BJ (cell line): ENCODE data around the gene CAST. TPM values are rescaled to one million over a fixed set of nuclear protein-coding genes. Genes with fewer than 3 reads are reported as not detected.

Source experiments
- CTCF ChIA-PET: fragments of 350-600 bp; formaldehyde crosslinking; extraction: SDS; loops from one replicate; lab custom pipeline; 2021; ENCODE audit warnings: antibody characterized with exemption, inconsistent platforms; lab: Yijun Ruan, JAX
- POLR2A ChIA-PET: fragments of 300-600 bp; sonication (Branson Sonifier 250); formaldehyde crosslinking; extraction: SDS; loops from one replicate; lab custom pipeline; 2021; ENCODE audit warnings: antibody characterized with exemption; lab: Charles Lee
- DNase-seq: peaks from one replicate; pipeline ENCODE4 v3.0.0-alpha.2; 2011; ENCODE audit warnings: low read depth
- H3K27me3 ChIP-seq: 2 replicates; pipeline ENCODE4 v1.6.0; 2011; ENCODE audit warnings: low read length; ENCODE audit not compliant: control insufficient read depth, insufficient read depth
- H3K36me3 ChIP-seq: 2 replicates; pipeline ENCODE4 v1.5.1; 2011; ENCODE audit warnings: low read length; ENCODE audit not compliant: control insufficient read depth, insufficient read depth
- H3K4me3 ChIP-seq: 2 replicates; pipeline ENCODE4 v1.5.1; 2011; ENCODE audit warnings: low read depth, mild to moderate bottlenecking, control low read depth, low read length
- polyA plus RNA-seq: library from polyadenylated mRNA; depleted of rRNA; stranded (reverse); fragments of >200 nt; gene quantifications from 2 replicates; pipeline ENCODE4 v1.2.3, GENCODE V29; 2011
- TF ChIP-seq, protein P1 (sequence below): IDR thresholded peaks from 2 replicates; pipeline ENCODE4 v1.5.1; 2011; ENCODE audit warnings: low read depth, mild to moderate bottlenecking, control low read depth, inconsistent platforms, low read length, moderate library complexity; ENCODE audit not compliant: insufficient read depth

Gene CAST
- polyA plus RNA-seq, 1 experiment = 112 TPM

DNA sequence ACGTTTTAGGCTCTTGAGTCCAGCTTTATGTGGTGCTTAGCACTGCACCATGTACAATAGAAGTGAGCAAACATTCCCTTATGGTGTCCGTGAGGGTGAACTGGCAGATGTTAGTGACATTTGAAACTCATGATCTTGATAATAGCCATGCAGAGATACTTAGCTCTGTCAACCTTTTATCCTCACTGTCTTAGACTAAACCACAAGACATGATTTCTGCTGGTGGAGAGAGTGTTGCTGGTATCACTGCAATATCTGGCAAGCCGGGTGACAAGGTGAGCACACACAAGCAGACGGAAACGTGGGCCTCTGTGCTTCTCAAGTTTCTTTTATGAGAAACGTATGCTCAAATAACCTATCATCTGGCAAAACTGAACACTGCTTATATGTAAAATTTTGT lies 68.4 kb downstream of the CAST start:
- peaks cover 6% of the 10 kb centered on the region for H3K36me3 ChIP-seq
- ChIA-PET POLR2A (no interaction called here), CTCF (interaction anchor here (0.6 to 2.5 kb wide), 4 partner anchors 9 to 225 kb away, joined by 3 to 12 read pairs (median 4); no protein-coding TSS in a partner anchor)

DNA sequence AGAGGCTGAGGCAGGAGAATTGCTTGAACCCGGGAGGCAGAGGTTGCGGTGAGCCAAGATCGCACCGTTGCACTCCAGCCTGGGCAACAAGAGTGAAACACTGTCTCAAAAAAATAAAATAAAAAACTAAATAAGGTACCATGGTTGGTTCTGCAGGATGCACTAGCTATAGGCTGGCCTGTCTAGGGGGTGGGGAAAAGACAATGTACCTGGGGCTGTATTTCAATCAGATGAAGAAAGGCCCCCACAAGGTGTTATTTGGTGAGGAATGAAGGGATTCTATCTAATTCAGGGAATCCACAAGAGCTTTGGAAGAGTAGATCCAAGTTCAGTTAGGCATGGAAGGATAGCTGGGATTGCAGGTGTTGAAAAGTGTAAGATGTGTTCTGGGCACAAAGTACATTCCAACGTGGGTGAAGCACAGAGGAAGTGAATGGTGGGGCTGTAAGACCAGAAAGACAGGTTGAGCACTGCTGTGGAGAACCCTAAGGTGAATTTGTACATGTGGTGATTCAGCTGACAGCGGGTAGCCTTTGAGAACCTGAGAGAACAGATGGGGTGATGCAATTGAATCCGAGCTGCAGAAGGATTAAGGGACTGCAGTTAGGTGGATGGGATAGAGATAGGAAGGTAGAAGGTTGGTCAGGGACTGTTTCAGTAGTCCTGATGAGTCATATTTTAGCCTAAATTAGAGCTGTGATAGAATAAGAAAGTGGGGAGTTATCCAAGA lies 71.8 kb downstream of the CAST start:
- Histone ChIP-seq H3K36me3 (peaks cover 6% of the 10 kb centered on the region), H3K27me3 (no peaks in the 10 kb centered on the region), H3K4me3 (no peak overlapping the region)
- DNase-seq = no peak
- TF ChIP-seq, protein P1, sequence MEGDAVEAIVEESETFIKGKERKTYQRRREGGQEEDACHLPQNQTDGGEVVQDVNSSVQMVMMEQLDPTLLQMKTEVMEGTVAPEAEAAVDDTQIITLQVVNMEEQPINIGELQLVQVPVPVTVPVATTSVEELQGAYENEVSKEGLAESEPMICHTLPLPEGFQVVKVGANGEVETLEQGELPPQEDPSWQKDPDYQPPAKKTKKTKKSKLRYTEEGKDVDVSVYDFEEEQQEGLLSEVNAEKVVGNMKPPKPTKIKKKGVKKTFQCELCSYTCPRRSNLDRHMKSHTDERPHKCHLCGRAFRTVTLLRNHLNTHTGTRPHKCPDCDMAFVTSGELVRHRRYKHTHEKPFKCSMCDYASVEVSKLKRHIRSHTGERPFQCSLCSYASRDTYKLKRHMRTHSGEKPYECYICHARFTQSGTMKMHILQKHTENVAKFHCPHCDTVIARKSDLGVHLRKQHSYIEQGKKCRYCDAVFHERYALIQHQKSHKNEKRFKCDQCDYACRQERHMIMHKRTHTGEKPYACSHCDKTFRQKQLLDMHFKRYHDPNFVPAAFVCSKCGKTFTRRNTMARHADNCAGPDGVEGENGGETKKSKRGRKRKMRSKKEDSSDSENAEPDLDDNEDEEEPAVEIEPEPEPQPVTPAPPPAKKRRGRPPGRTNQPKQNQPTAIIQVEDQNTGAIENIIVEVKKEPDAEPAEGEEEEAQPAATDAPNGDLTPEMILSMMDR = no peak
- ChIA-PET POLR2A (no interaction called here), CTCF (interaction anchor here (0.6 to 1.6 kb wide), 8 partner anchors 10 to 887 kb away, joined by 3 to 8 read pairs (median 4); no protein-coding TSS in a partner anchor)

More for the DNA sequence above, 68.4 kb downstream of the CAST start:
- no peak overlapping the region for H3K4me3 ChIP-seq
- DNase-seq = no peak
- no peaks in the 10 kb centered on the region for H3K27me3 ChIP-seq
- TF ChIP-seq, protein P1 = no peak

DNA sequence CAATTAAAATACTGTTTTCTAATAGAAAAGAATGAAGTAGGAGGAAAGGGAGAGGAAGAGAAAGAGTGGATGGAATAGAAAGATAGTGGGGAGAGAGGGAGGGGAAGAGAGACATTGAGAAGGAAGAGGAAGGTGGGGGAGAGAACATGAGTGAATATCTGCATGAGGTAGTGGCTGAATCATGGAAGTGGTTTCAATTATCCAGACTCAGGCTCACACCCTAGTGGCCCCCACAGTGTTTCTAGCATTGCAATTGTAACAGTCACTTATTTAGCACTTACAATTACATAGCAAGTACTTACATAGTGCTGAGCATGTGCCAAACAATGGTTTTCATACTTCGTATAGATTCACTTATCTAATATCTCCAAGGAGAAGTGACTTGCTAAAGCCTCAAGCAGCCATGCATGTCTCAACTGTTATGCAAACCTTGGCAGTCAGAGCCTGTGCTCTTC lies 72.7 kb downstream of the CAST start:
- TF ChIP-seq, protein P1 = no peak
- ChIA-PET POLR2A (no interaction called here), CTCF (interaction anchor here (1.3 to 1.6 kb wide), 3 partner anchors 11 to 121 kb away, joined by 3 to 8 read pairs (median 4); no protein-coding TSS in a partner anchor)
- Histone ChIP-seq H3K36me3 (peaks cover 4% of the 10 kb centered on the region), H3K27me3 (no peaks in the 10 kb centered on the region), H3K4me3 (no peak overlapping the region)
- DNase-seq = no peak

DNA sequence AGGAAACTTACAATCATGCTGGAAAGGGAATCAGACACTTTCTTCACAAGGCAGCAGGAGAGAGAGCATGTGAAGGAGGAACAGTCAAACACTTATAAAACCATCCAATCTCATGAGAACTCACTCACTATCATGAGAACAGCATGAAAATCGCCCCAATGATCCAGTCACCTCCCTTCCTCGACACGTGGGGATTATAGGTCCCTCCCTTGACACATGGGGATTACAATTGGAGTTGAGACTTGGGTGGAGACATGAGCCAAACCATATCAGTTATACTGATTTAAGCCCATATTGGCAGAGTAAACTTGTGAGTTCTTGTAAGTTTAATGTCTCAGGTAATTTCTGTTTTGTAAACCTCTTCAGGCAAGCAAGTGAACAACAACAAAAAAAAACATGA lies 74.8 kb downstream of the CAST start:
- peaks cover 9% of the 10 kb centered on the region for H3K36me3 ChIP-seq
- H3K4me3 ChIP-seq = no peak overlapping the region
- DNase-seq = no peak
- CTCF ChIA-PET = no interaction called here
- POLR2A ChIA-PET = no interaction called here
- H3K27me3 ChIP-seq = no peaks in the 10 kb centered on the region
- TF ChIP-seq, protein P1 = no peak

DNA sequence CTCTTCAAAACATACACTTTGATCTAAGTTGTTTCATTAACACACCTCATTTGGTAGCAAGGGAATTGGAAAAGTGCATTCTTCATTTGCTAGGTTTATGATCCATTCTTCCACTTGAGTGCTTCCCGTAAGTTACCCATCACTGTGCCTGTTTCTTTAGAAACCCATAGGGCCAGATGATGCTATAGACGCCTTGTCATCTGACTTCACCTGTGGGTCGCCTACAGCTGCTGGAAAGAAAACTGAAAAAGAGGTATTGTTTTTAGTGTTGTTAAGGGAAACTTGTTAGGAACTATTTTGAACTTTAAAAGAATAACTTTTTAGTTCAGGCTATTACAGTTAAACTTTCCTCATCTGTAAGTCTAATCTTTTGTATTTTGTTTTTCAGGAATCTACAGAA lies 78.9 kb downstream of the CAST start:
- H3K4me3 ChIP-seq = no peak overlapping the region
- DNase-seq = no peak
- TF ChIP-seq, protein P1 = no peak
- ChIA-PET POLR2A (no interaction called here), CTCF (interaction anchor here (0.9 to 3.2 kb wide), 2 partner anchors 11 to 127 kb away, joined by 3 to 17 read pairs; no protein-coding TSS in a partner anchor)
- peaks cover 18% of the 10 kb centered on the region for H3K36me3 ChIP-seq
- H3K27me3 ChIP-seq = no peaks in the 10 kb centered on the region
